Heart left ventricle (tissue), 16 donors: Measurements from ENCODE around the gene SREBF2. TPM values are rescaled to one million over a fixed set of nuclear protein-coding genes. Genes with fewer than 3 reads are reported as not detected.

Experiments used
- ATAC-seq, 4 donors: fragments of 200-7000 bp; cut with Tn5 transposase; one replicate each; pipeline ENCODE4 v1.9.1; 2020 to 2022; ENCODE audit warnings: moderate library complexity in 4 of 4, mild to moderate bottlenecking in 3 of 4, moderate number of reproducible peaks in 1 of 4
- DNase-seq, 5 donors: peaks; one replicate each; pipeline ENCODE4 v3.0.0-alpha.2; 2020
- H3K27ac ChIP-seq, 12 donors: fragments of 200-600 bp; sonication (generic) in 4 of 12; one replicate each; pipeline versions ENCODE4 v1.5.0 to v1.8.0; 2016 to 2022; ENCODE audit warnings: mild to moderate bottlenecking in 2 of 12
- H3K27me3 ChIP-seq, 9 donors: fragments of 200-600 bp; sonication (generic) in 2 of 9; one replicate each; pipeline versions ENCODE4 v1.5.1 to v1.8.0; 2016 to 2022; ENCODE audit warnings: mild to moderate bottlenecking in 3 of 9
- H3K36me3 ChIP-seq, 9 donors: fragments of 200-600 bp; sonication (generic) in 2 of 9; one replicate each; pipeline versions ENCODE4 v1.5.0 to v1.8.0; 2018 to 2022; ENCODE audit warnings: mild to moderate bottlenecking in 2 of 9
- H3K4me1 ChIP-seq, 12 donors: fragments of 200-600 bp; sonication (generic) in 4 of 12; one replicate each; pipeline versions ENCODE4 v1.5.0 to v1.8.0; 2016 to 2022; ENCODE audit warnings: mild to moderate bottlenecking in 3 of 12
- H3K4me3 ChIP-seq, 12 donors: fragments of 200-600 bp; sonication (generic) in 4 of 12; one replicate each; pipeline versions ENCODE4 v1.5.0 to v1.8.0; 2017 to 2022; ENCODE audit warnings: mild to moderate bottlenecking in 9 of 12, moderate library complexity in 4 of 12
- H3K9me3 ChIP-seq, 12 donors: fragments of 200-600 bp; sonication (generic) in 4 of 12; one replicate each; pipeline versions ENCODE4 v1.5.0 to v1.8.0; 2016 to 2022; ENCODE audit warnings: mild to moderate bottlenecking in 1 of 12
- CTCF ChIP-seq, 12 donors: fragments of 200-600 bp; sonication (generic) in 4 of 12; IDR thresholded peaks; one replicate each; pipeline versions ENCODE4 v1.5.0 to v1.8.0; 2018 to 2022; ENCODE audit warnings: antibody characterized with exemption in 12 of 12, mild to moderate bottlenecking in 5 of 12
- POLR2A ChIP-seq, 2 donors: fragments of 450-650 bp; IDR thresholded peaks; one replicate each; pipeline ENCODE4 v1.6.1; 2017; ENCODE audit warnings: antibody characterized with exemption in 2 of 2, mild to moderate bottlenecking in 2 of 2, moderate library complexity in 2 of 2
- WGBS, 4 donors: extraction: QIAGEN DNeasy Blood & Tissue Kit in 2 of 4; methylation state at CpG; one replicate each; pipeline versions ENCODE4 v1.1.5 to v1.1.7; 2013 to 2018; 5-methylcytosine and 5-hydroxymethylcytosine counted together
- intact Hi-C, 10 donors: fragments of 100-400 bp; cut with DNase I; formaldehyde crosslinking; loops; one replicate each; pipeline versions ENCODE4 v1.11.1 to v1.14.2; 2022
- polyA plus RNA-seq, 2 donors: library from polyadenylated mRNA; stranded (reverse); fragments of 200-250 nt; gene quantifications; one replicate each; pipeline ENCODE4 v1.2.3, GENCODE V29; 2013
- total RNA-seq, 9 donors: library from RNA; depleted of rRNA in 2 of 9; stranded (reverse); fragments of >200 nt in 2 of 9; fragmentation: NEBNext Ultra II Directional in 3 of 9; extraction: Animal tissue kit (Norgen Biotek cat#: 25700) in 3 of 9; gene quantifications; one replicate each; pipeline versions ENCODE4 v1.1.0 to v1.2.4, GENCODE V29; 2016 to 2023
- donor health status: ischemic (EF 13 %, LVEDD 7.1; RV severe dilation, severe dysfunction).
- donor health status: healthy with polysubstance abuse.
- donor health status: DM: no; HTN: yes; CAD: no.
- donor health status: DM: no; HTN: no; CAD: no.
- donor health status: ischemic (EF 25% LVEDD 6.9; RV normal size, moderate dysfunction).
- donor health status: ischemic (EF 25% LVEDD 5.7; RV mildly dilated, moderate dysfunction).
- donor health status: healthy.
- donor health status: DM: yes; HTN: yes; CAD: no.
- donor health status: ischemic (EF 35%, LVEDD 5.7; RV mildly dilated, moderate dysfunction).
- donor health status: nonischemic (EF 11% LVEDD 7.7; RV severe dilation, severe dysfunction).
- donor health status: DM: yes; HTN: yes; CAD: no.
- donor health status: PGD.
- donor health status: ischemic (EF 29% LVEDD 5.4; RV normal size, mild dysfunction).
- donor health status: nonischemic (EF 23%, LVEDD 6.1; RV moderate dilation, normal function).

Gene SREBF2
- total and polyA plus RNA-seq, 11 donors: 39.4 to 115 (median 73.0) TPM

GRCh38 chr22:41826430-41827383, 6.2 kb upstream of the SREBF2 start:
- no peak overlapping the region for H3K4me3 ChIP-seq
- H3K27me3 ChIP-seq: no peaks in the 10 kb centered on the region
- H3K36me3 ChIP-seq: peaks cover 0 to 5% (median 0%) of the 10 kb centered on the region in 9 donors
- H3K9me3 ChIP-seq: no peaks in the 10 kb centered on the region
- intact Hi-C loops: loop anchor here in 3 of 10 donors (5.0 to 10.0 kb wide), 2 partner anchors 132 to 134 kb away; partner anchors contain the start of gene MEI1 (in 2 of the 3)
- DNase-seq (peak in 2 of 5 donors; percentile 22 to 41), ATAC-seq (peak; percentile 32 to 71 (median 55))
- H3K4me1 ChIP-seq: peaks cover 3 to 30% (median 22%) of the 10 kb centered on the region in 12 donors
- TF ChIP-seq POLR2A (IDR thresholded peaks at IDR 0.05) (no peak), CTCF (IDR thresholded peaks at IDR 0.05) (no peak)
- WGBS, 4 donors: 56 to 67% (median 59%) methylated on average over 10 to 11 of the region's 11 CpGs
- H3K27ac ChIP-seq: peak overlapping the region in 10 of 12 donors; percentile 3 to 72 (median 64)

DNA sequence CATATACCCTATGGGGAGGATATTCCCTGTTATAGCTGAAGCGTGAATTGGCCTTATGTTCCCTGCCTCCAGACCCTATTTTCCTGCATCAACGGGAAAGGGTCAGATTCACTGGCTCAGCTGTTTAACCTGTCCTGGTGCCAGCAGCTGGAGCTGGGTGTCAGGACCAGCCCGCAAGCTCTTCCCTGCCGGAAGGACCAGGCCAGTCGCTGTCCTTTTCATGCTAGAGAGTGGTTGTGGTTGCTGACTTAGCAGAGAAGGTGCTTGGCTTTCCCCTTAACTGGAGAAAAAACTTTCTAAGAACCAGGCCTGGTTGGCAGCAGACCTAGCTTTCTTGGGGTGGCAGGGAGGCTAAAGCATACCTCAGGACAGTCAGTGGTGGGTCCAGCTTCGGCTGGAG, 5.2 kb upstream of the SREBF2 start:
- peaks cover 3 to 36% (median 25%) of the 10 kb centered on the region in 12 donors for H3K4me1 ChIP-seq
- ATAC-seq (no peak), DNase-seq (no peak)
- 84 to 90% (median 87%) methylated on average over 5 to 6 of the region's 6 CpGs for WGBS, 4 donors
- TF ChIP-seq POLR2A (IDR thresholded peaks at IDR 0.05): no peak
- TF ChIP-seq CTCF (IDR thresholded peaks at IDR 0.05): no peak
- peaks cover 0 to 5% (median 0%) of the 10 kb centered on the region in 9 donors for H3K36me3 ChIP-seq
- intact Hi-C loops: loop anchor here in 3 of 10 donors (5.0 to 10.0 kb wide), 2 partner anchors 133 to 135 kb away; partner anchors contain the start of gene MEI1 (in 2 of the 3)
- H3K9me3 ChIP-seq: no peaks in the 10 kb centered on the region
- H3K4me3 ChIP-seq: no peak overlapping the region
- H3K27ac ChIP-seq: no peak overlapping the region
- H3K27me3 ChIP-seq: no peaks in the 10 kb centered on the region

DNA sequence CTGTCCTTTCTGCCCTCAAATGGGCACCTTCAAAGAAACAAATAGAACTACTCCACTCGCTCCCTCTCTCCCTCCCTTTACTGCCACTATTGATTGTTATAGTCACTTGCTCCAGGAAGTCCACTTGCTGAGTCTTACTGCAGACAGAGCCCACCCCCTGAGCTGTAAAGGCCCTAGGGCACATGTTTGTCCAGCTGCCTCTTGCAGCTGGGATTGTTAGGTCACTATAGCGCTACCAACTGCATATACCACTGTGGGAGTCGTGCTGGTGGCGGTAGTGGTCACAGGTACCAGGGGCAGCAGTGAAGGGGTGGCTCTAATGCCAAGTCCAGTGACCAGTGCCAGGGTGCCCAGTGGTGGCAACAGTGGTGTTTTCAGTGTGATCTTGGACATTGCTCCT, 4.4 kb upstream of the SREBF2 start:
- H3K4me3 ChIP-seq: no peak overlapping the region
- H3K9me3 ChIP-seq: no peaks in the 10 kb centered on the region
- H3K36me3 ChIP-seq: peaks cover 0 to 4% (median 0%) of the 10 kb centered on the region in 9 donors
- no peaks in the 10 kb centered on the region for H3K27me3 ChIP-seq
- ATAC-seq: no peak
- intact Hi-C loops: loop anchor here in 3 of 10 donors (5.0 to 10.0 kb wide), 2 partner anchors 134 to 136 kb away; partner anchors contain the start of gene MEI1 (in 2 of the 3)
- no peak overlapping the region for H3K27ac ChIP-seq
- no peak for TF ChIP-seq POLR2A (IDR thresholded peaks at IDR 0.05)
- TF ChIP-seq CTCF (IDR thresholded peaks at IDR 0.05): no peak
- WGBS, 4 donors: 94 to 98% (median 96%) methylated on average over 4 of the region's 4 CpGs
- no peak for DNase-seq
- peaks cover 3 to 36% (median 25%) of the 10 kb centered on the region in 12 donors for H3K4me1 ChIP-seq

DNA sequence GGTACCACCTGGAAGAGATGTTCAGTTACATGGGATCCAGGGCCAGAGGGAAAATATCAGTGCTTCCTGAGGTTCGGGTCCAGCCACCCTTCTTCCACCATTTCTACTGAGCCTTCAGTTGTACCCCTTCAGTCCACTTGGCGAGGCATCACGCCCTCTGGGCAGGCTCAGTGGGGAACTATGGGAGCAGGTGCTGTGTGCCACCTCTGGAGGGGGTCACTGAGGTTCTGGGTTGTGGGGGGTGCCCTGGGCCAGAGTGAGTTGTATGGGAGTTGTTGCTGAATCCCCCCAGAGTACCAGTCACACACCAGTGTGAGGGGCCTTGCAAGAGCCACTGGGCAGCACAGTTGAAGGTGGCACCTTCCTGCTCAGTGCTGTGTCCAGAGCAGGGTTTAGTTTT, 2.7 kb upstream of the SREBF2 start:
- no peak for DNase-seq

More for the DNA sequence above, 2.7 kb upstream of the SREBF2 start:
- Histone ChIP-seq H3K9me3 (no peaks in the 10 kb centered on the region), H3K4me3 (no peak overlapping the region), H3K36me3 (peaks cover 0 to 2% (median 0%) of the 10 kb centered on the region in 9 donors), H3K27me3 (no peaks in the 10 kb centered on the region), H3K4me1 (peaks cover 3 to 47% (median 31%) of the 10 kb centered on the region in 12 donors), H3K27ac (no peak overlapping the region)
- 94 to 98% (median 95%) methylated on average over 3 of the region's 3 CpGs for WGBS, 4 donors
- no peak for TF ChIP-seq CTCF (IDR thresholded peaks at IDR 0.05)
- TF ChIP-seq POLR2A (IDR thresholded peaks at IDR 0.05): no peak
- intact Hi-C loops: loop anchor here in 3 of 10 donors (2.0 to 10.0 kb wide), 5 partner anchors 29 to 245 kb away; partner anchors contain the start of genes CCDC134 (in 1 of the 3), MEI1 (in 1 of the 3), NAGA (in 1 of the 3) and PHETA2 (in 1 of the 3)
- ATAC-seq: no peak
